Mammary epithelial cell (primary cell): ENCODE data around the gene RASSF8.

Experiments used
- EZH2 ChIP-seq: IDR thresholded peaks from 2 replicates; pipeline ENCODE4 v1.6.1; 2012; ENCODE audit warnings: low read length, inconsistent platforms, borderline replicate concordance
- TF ChIP-seq, protein P1 (sequence below), 2 donors: IDR thresholded peaks in 1 of 2; conservative IDR thresholded peaks in 1 of 2; 2 replicates each; pipeline ENCODE4 v1.5.1; 2011 to 2012; ENCODE audit warnings: inconsistent platforms in 2 of 2, low read length in 2 of 2, mild to moderate bottlenecking in 2 of 2, control low read depth in 1 of 2, low read depth in 1 of 2; ENCODE audit not compliant: insufficient read depth in 1 of 2; ENCODE audit errors: extremely low read depth in 1 of 2

DNA sequence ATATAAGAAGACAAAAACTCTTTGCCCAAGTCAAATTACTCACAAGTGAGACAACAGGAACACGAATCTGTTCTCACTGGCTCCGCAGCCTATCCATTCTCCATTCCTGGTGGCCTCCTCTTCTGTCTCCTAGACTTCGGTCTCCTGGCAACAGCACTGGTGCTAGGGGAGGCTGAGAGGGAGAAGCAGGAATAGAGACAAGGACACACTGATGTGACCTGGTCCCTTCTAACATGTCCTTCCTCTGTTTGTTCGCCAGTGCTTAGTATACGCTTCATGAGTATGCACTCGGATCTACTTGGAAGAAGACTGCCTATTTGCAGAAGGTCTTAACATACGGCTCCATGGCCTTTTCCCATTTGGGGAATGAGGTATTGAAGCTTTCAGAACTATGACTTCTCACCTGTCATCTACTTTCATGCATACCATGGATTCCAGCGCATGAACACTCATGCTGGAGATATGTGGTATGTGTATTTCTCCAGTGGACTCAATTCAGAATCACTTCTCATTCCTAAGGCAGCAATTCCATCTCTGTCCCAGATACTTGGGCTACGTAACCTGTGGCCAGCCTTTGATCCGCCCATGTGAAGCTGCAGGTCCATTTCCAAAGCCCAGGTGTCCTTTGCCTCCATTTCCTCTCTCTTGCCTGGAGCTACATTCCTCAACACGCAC lies 132.5 kb downstream of the RASSF8 start:
- TF ChIP-seq, protein P1, sequence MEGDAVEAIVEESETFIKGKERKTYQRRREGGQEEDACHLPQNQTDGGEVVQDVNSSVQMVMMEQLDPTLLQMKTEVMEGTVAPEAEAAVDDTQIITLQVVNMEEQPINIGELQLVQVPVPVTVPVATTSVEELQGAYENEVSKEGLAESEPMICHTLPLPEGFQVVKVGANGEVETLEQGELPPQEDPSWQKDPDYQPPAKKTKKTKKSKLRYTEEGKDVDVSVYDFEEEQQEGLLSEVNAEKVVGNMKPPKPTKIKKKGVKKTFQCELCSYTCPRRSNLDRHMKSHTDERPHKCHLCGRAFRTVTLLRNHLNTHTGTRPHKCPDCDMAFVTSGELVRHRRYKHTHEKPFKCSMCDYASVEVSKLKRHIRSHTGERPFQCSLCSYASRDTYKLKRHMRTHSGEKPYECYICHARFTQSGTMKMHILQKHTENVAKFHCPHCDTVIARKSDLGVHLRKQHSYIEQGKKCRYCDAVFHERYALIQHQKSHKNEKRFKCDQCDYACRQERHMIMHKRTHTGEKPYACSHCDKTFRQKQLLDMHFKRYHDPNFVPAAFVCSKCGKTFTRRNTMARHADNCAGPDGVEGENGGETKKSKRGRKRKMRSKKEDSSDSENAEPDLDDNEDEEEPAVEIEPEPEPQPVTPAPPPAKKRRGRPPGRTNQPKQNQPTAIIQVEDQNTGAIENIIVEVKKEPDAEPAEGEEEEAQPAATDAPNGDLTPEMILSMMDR (conservative IDR thresholded peaks at IDR 0.05 in 1 of 2, IDR thresholded peaks at IDR 0.05 in 1 of 2; ENCODE audit: extremely low read depth in 1 of 2, insufficient read depth in 1 of 2, low read depth in 1 of 2, low read length in 2 of 2): no peak
- TF ChIP-seq EZH2: no peak
